Stimulated activated CD8-positive, alpha-beta memory T cell treated with anti-CD3 and anti-CD28 coated beads, Interleukin-4, amount 100 ng/mL, for 24 hours (primary cell): ENCODE data around the gene LYL1.
A peak's percentile ranks its signal among the peaks of the same experiment; 100 is the strongest.
"Not testable (repeated sequence)": the region's sequence is repeated elsewhere in the genome, so short reads cannot be mapped to it uniquely, and the experiment has no call there.

Source experiments
- DNase-seq: peaks from one replicate; pipeline ENCODE4 v3.0.0-alpha.2; 2020; ENCODE audit warnings: low read depth

LYL1 gene

GRCh38 chr19:13102666-13103580 is at the start of gene LYL1:
LYL1 (minus strand) TSS chr19:13102858; CDS start chr19:13101171, 1,687 bp downstream.
- DNase-seq, result no peak

- peak; percentile 93 for DNase-seq
These were observed 49.1 kb upstream of the LYL1 start for GRCh38 chr19:13151605-13152355.

- DNase-seq, result no peak
These were observed 48.4 kb upstream of the LYL1 start for GRCh38 chr19:13150931-13151604.

GRCh38 chr19:13150187-13150930 is 47.7 kb upstream of the LYL1 start, which contains the start of the genes IER2 and STX10:
IER2 (plus strand) TSS chr19:13150411; CDS start chr19:13153187, 2,776 bp downstream.
STX10 (minus strand) TSS chr19:13150375; CDS start chr19:13150173, 202 bp downstream.
- peak; percentile 89 for DNase-seq

GRCh38 chr19:13149628-13150186 is 47.0 kb upstream of the LYL1 start:
- no peak for DNase-seq

GRCh38 chr19:13149173-13149627 is 46.5 kb upstream of the LYL1 start:
- DNase-seq, result not testable (repeated sequence)

GRCh38 chr19:13146763-13147563 is 44.3 kb upstream of the LYL1 start:
- DNase-seq, result no peak

- DNase-seq, result no peak
These were observed 37.1 kb upstream of the LYL1 start for GRCh38 chr19:13139633-13140311.

- DNase-seq, result no peak
These were observed 36.2 kb upstream of the LYL1 start for GRCh38 chr19:13138916-13139198.

- DNase-seq, result no peak
These were observed 35.7 kb upstream of the LYL1 start for GRCh38 chr19:13138171-13138915.

GRCh38 chr19:13137290-13137794 is 34.7 kb upstream of the LYL1 start:
- DNase-seq, result no peak

GRCh38 chr19:13135068-13136062 is 32.7 kb upstream of the LYL1 start:
- no peak for DNase-seq

GRCh38 chr19:13134626-13135025 is 32.0 kb upstream of the LYL1 start:
- no peak for DNase-seq

- DNase-seq, result no peak
These were observed 30.7 kb upstream of the LYL1 start for GRCh38 chr19:13133241-13133870.

GRCh38 chr19:13132471-13133180 is 30.0 kb upstream of the LYL1 start:
- no peak for DNase-seq

- no peak for DNase-seq
These were observed 28.3 kb upstream of the LYL1 start for GRCh38 chr19:13130886-13131490.
